Nephron progenitor cell (in vitro differentiated cells): ENCODE results near the gene KRT10.

Experiments
- DNase-seq: peaks from one replicate; pipeline ENCODE4 v3.0.0; 2021
- H3K27ac Mint-ChIP-seq: 2 replicates; pipeline ENCODE4 v1.8.0; 2021; ENCODE audit warnings: mild to moderate bottlenecking, moderate library complexity, mixed read lengths
- H3K27me3 Mint-ChIP-seq: 2 replicates; pipeline ENCODE4 v1.8.0; 2021; ENCODE audit warnings: mild to moderate bottlenecking, low read depth, mixed read lengths; ENCODE audit not compliant: poor library complexity
- H3K36me3 Mint-ChIP-seq: 2 replicates; pipeline ENCODE4 v1.8.0; 2021; ENCODE audit warnings: low read depth, mixed read lengths
- H3K4me1 Mint-ChIP-seq: 2 replicates; pipeline ENCODE4 v1.8.0; 2021; ENCODE audit warnings: mixed read lengths
- H3K4me3 Mint-ChIP-seq: 2 replicates; pipeline ENCODE4 v1.8.0; 2021; ENCODE audit warnings: mild to moderate bottlenecking, moderate library complexity, mixed read lengths
- H3K9me3 Mint-ChIP-seq: 2 replicates; pipeline ENCODE4 v1.8.0; 2021; ENCODE audit warnings: mild to moderate bottlenecking, moderate library complexity, mixed read lengths
- CTCF ChIP-seq: fragments of 200-600 bp; sonication (generic); IDR thresholded peaks from 2 replicates; pipeline ENCODE4 v1.5.0; 2021; ENCODE audit warnings: antibody characterized with exemption

Gene KRT10

GRCh38 chr17:40830085-40830776, 7.8 kb upstream of the KRT10 start:
- no peak overlapping the region for H3K27ac Mint-ChIP-seq
- H3K4me3 Mint-ChIP-seq, result no peak overlapping the region
- no peak for TF ChIP-seq CTCF
- peaks cover 6% of the 10 kb centered on the region for H3K36me3 Mint-ChIP-seq
- no peaks in the 10 kb centered on the region for H3K9me3 Mint-ChIP-seq
- DNase-seq, result no peak
- H3K4me1 Mint-ChIP-seq, result no peaks in the 10 kb centered on the region
- peaks cover 23% of the 10 kb centered on the region for H3K27me3 Mint-ChIP-seq

- no peak for DNase-seq
- TF ChIP-seq CTCF, result no peak
- Mint-ChIP-seq H3K27ac (no peak overlapping the region), H3K4me1 (no peaks in the 10 kb centered on the region), H3K36me3 (no peaks in the 10 kb centered on the region), H3K4me3 (no peak overlapping the region), H3K27me3 (peaks cover 25% of the 10 kb centered on the region), H3K9me3 (no peaks in the 10 kb centered on the region)
Observed at GRCh38 chr17:40828454-40829044, 6.1 kb upstream of the KRT10 start.

- Mint-ChIP-seq H3K9me3 (no peaks in the 10 kb centered on the region), H3K27ac (no peak overlapping the region), H3K36me3 (no peaks in the 10 kb centered on the region), H3K4me1 (no peaks in the 10 kb centered on the region), H3K4me3 (no peak overlapping the region), H3K27me3 (peaks cover 25% of the 10 kb centered on the region)
- DNase-seq, result no peak
- TF ChIP-seq CTCF, result no peak
Observed at GRCh38 chr17:40827746-40828453, 5.5 kb upstream of the KRT10 start.

- no peaks in the 10 kb centered on the region for H3K4me1 Mint-ChIP-seq
- H3K9me3 Mint-ChIP-seq, result no peaks in the 10 kb centered on the region
- no peak for TF ChIP-seq CTCF
- DNase-seq, result no peak
- peaks cover 7% of the 10 kb centered on the region for H3K36me3 Mint-ChIP-seq
- H3K27ac Mint-ChIP-seq, result no peak overlapping the region
- H3K27me3 Mint-ChIP-seq, result peaks cover 30% of the 10 kb centered on the region
- H3K4me3 Mint-ChIP-seq, result no peak overlapping the region
Observed at GRCh38 chr17:40825599-40825998, 3.2 kb upstream of the KRT10 start.

- no peak for DNase-seq
- H3K9me3 Mint-ChIP-seq, result no peaks in the 10 kb centered on the region
- no peak overlapping the region for H3K27ac Mint-ChIP-seq
- H3K27me3 Mint-ChIP-seq, result peaks cover 35% of the 10 kb centered on the region
- H3K4me1 Mint-ChIP-seq, result peaks cover 14% of the 10 kb centered on the region
- H3K36me3 Mint-ChIP-seq, result peaks cover 14% of the 10 kb centered on the region
- H3K4me3 Mint-ChIP-seq, result no peak overlapping the region
- no peak for TF ChIP-seq CTCF
Observed at GRCh38 chr17:40824015-40824832, 1.8 kb upstream of the KRT10 start.
